H1 (cell line): Measurements from ENCODE around the gene VDAC2. TPM values are rescaled to one million over a fixed set of nuclear protein-coding genes. Genes with fewer than 3 reads are reported as not detected.

Experiments used
- ASH2L ChIP-seq: fragments of 200-600, 300-600 bp; sonication (generic); IDR thresholded peaks from one replicate; pipeline ENCODE4 v1.7.1; 2017; ENCODE audit warnings: low read length
- EP300 ChIP-seq, 2 experiments: IDR thresholded peaks; 1 replicate in 1 of 2; 2 replicates in 1 of 2; pipeline ENCODE4 v1.6.1; 2011 to 2012; ENCODE audit warnings: low read depth in 2 of 2, low read length in 2 of 2, mild to moderate bottlenecking in 2 of 2, borderline replicate concordance in 1 of 2, inconsistent platforms in 1 of 2, moderate library complexity in 1 of 2
- USF2 ChIP-seq: IDR thresholded peaks from 2 replicates; pipeline ENCODE4 v1.6.1; 2011; ENCODE audit warnings: low read length, improper control_type of control experiment
- polyA plus RNA-seq, 7 experiments: library from polyadenylated mRNA; depleted of rRNA in 3 of 7; stranded (reverse) in 5 of 7; unstranded in 2 of 7; fragments of >200 nt in 5 of 7; fragments of 200-250 nt in 2 of 7; gene quantifications; 1 replicate in 5 of 7; 2 replicates in 1 of 7; 4 replicates in 1 of 7; pipeline versions ENCODE4 v1.2.1 to v1.2.3, GENCODE V29; 2011 to 2013; ENCODE audit warnings: missing spikeins in 2 of 7, mixed read lengths in 2 of 7
- total RNA-seq: library from RNA; stranded (reverse); fragmentation: NEBNext Ultra II Directional; extraction: Animal tissue kit (Norgen Biotek cat#: 25700); gene quantifications from 2 replicates; pipeline ENCODE4 v1.2.1, GENCODE V29; 2021

Gene VDAC2
- total and polyA plus RNA-seq, 2 of the 8 experiments (the other 6 are each of a cell fraction or from before 2014, with no cell fraction given), result 89.8 to 284 TPM

- no peak for TF ChIP-seq USF2
- no peak for TF ChIP-seq ASH2L
- TF ChIP-seq EP300 (IDR thresholded peaks at IDR 0.05; ENCODE audit: borderline replicate concordance in 1 of 2, low read depth in 2 of 2, low read length in 2 of 2), result no peak
Observed at GRCh38 chr10:75176736-75177135, 33.9 kb upstream of the VDAC2 start (continued).
